HL-60 (cell line): ENCODE data around the gene FCHSD2.

Experiments used
- CTCF ChIP-seq: IDR thresholded peaks from one replicate; pipeline ENCODE4 v1.5.1; 2011; ENCODE audit warnings: low read length, control low read depth, inconsistent platforms; ENCODE audit not compliant: insufficient read depth
- REST ChIP-seq: IDR thresholded peaks from 2 replicates; pipeline ENCODE4 v1.6.1; 2012; ENCODE audit warnings: low read depth; ENCODE audit not compliant: insufficient replicate concordance

DNA sequence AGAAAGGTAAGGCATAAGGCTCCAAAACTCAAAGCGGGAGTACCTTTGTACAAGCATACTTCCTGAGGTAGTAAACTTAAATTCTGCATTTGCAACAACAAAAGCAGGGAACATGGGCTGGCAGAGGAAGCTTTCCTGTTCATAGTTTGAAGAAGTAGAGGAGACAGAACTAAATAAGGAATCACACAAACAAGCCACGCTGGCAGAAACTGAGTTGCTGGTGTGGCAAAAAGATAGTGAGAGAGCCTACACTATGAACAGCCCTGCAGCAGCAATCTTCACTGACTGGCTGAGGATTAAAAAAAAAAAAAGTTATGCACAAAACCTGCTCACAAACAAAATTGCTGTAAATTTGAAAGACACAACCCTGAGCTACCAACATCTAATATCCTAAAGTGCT, 46.5 kb downstream of the FCHSD2 start:
- TF ChIP-seq CTCF: no peak
- TF ChIP-seq REST: no peak
